ENCODE data around the gene KCNK3. TPM values are rescaled to one million over a fixed set of nuclear protein-coding genes. Genes with fewer than 3 reads are reported as not detected.

The KCNK3 gene
- total and polyA plus RNA-seq, 2 of the 13 experiments (the other 11 are each of a cell fraction or from before 2014, with no cell fraction given), result not detected

DNA sequence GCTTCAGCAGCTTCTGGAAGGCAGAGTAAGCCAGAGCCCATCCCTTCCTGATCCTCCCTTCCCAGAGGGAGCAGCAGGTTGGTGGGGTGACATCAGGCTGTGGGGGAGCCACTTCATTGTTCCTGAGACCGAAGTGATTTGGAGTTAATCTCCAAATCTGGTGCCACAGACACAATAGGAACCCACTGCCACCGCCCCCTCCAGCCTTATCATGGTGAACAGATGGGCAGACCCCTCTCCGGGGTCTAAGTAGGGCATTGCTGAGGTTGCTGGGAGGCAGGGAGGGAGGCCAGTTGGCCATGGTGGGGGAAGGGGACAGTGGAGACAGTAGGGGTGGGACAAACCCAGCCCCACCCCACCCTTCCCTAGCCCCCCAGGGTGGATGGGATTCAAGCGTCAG, 46.0 kb downstream of the KCNK3 start:
- TF ChIP-seq HBP1 (CRISPR knock-in tag; IDR thresholded peaks at IDR 0.05; ENCODE audit: low read depth), result no peak
- no peak for TF ChIP-seq MLX (CRISPR knock-in tag; IDR thresholded peaks at IDR 0.05)
- TF ChIP-seq SIN3B (IDR thresholded peaks at IDR 0.05; ENCODE audit: low read length), result no peak
- no peak for TF ChIP-seq CEBPZ (IDR thresholded peaks at IDR 0.05; ENCODE audit: low read length)
- no peak overlapping the region for H3K27ac ChIP-seq (ENCODE audit: extremely low read length, insufficient read depth, low read length)
- ATAC-seq (no peak), DNase-seq (ENCODE audit: low spot score) (no peak), FAIRE-seq (no peak)
- ChIA-PET CTCF (ENCODE audit: low intra/inter-chr PET ratio, low total read pairs) (no interaction called here), POLR2A (no interaction called here)
- H3K79me2 ChIP-seq (ENCODE audit: insufficient read depth, low read length), result no peaks in the 10 kb centered on the region
- BruUV-seq (replicated peaks), result no TSS peak
- no peaks in the 10 kb centered on the region for H3K36me3 ChIP-seq (replicated peaks in 1 of 2; ENCODE audit: control insufficient read depth in 1 of 2, insufficient read depth in 2 of 2, low read length in 2 of 2)
- intact Hi-C loops (cut with micrococcal nuclease; ENCODE audit: unreplicated experiment), result no loop called here
- H3K4me3 ChIP-seq (replicated peaks in 1 of 3; ENCODE audit: insufficient read depth in 1 of 3, low read depth in 2 of 3, low read length in 3 of 3), result no peak overlapping the region
- no peaks in the 10 kb centered on the region for H4K20me1 ChIP-seq (ENCODE audit: insufficient read depth, low read length)
- WGBS (ENCODE audit: low lambda C conversion rate), result 25% methylated on average over 1 of the region's 4 CpGs
- H3K4me1 ChIP-seq (ENCODE audit: insufficient read depth, low read length), result peaks cover 34% of the 10 kb centered on the region
- H3K27me3 ChIP-seq (ENCODE audit: control insufficient read depth in 1 of 2, insufficient read depth in 2 of 2, low read length in 2 of 2), result peaks cover 7 to 36% of the 10 kb centered on the region in 2 experiments; a peak in 4 of 5 replicates
- in situ Hi-C loops (cut with HindIII; ENCODE audit: extremely low pct_ligation_motif_present, low pct_unique_long_range_greater_than_20kb), result no loop called here
- no peak overlapping the region for H3K9ac ChIP-seq (ENCODE audit: insufficient read depth, low read depth, low read length)
- H3K4me2 ChIP-seq (ENCODE audit: low read depth, low read length), result no peak overlapping the region
- no peaks in the 10 kb centered on the region for H3K9me3 ChIP-seq (ENCODE audit: low read length)
- H2AFZ ChIP-seq (ENCODE audit: low read length), result no peak overlapping the region

Data from HepG2 (cell line).